22Rv1 (cell line): ENCODE data around the gene ARMC2.

Source experiments
- CTCF ChIP-seq: fragments of 450-650 bp; IDR thresholded peaks from 2 replicates; pipeline ENCODE4 v1.5.1; 2017; ENCODE audit warnings: mild to moderate bottlenecking
- ZFX ChIP-seq: fragments of 450-650 bp; IDR thresholded peaks from 2 replicates; pipeline ENCODE4 v1.6.1; 2017; ENCODE audit warnings: antibody characterized with exemption, borderline replicate concordance

- TF ChIP-seq CTCF: no peak
- no peak for TF ChIP-seq ZFX
Measured at GRCh38 chr6:108944707-108945680, 96.8 kb downstream of the ARMC2 start.
